HG03108 (cell line): Measurements from ENCODE around the gene LIPN.
A peak's percentile ranks its signal among the peaks of the same experiment; 100 is the strongest.

Experiments used
- ATAC-seq: cut with Tn5 transposase; IDR thresholded peaks from one replicate; pipeline ENCODE4 v1.9.1; 2021; ENCODE audit warnings: moderate library complexity; ENCODE audit not compliant: unreplicated experiment

LIPN gene

GRCh38 chr10:88783724-88784123, 23.9 kb downstream of the LIPN start:
- no peak for ATAC-seq

GRCh38 chr10:88786032-88786770, 26.4 kb downstream of the LIPN start:
- ATAC-seq: no peak

GRCh38 chr10:88787463-88787862, 27.6 kb downstream of the LIPN start:
- no peak for ATAC-seq

GRCh38 chr10:88788924-88789323, 29.1 kb downstream of the LIPN start:
- ATAC-seq: no peak

GRCh38 chr10:88791924-88792323, 32.1 kb downstream of the LIPN start:
- ATAC-seq: no peak

- ATAC-seq: no peak
Observed at GRCh38 chr10:88792661-88793060, 32.8 kb downstream of the LIPN start.

- ATAC-seq: no peak
Observed at GRCh38 chr10:88793712-88794299, 34.0 kb downstream of the LIPN start.

- ATAC-seq: no peak
Observed at GRCh38 chr10:88794731-88795130, 34.9 kb downstream of the LIPN start.

GRCh38 chr10:88800152-88801125, 40.6 kb downstream of the LIPN start:
- no peak for ATAC-seq

GRCh38 chr10:88802523-88803285, 42.9 kb downstream of the LIPN start, which contains the start of gene LIPM:
Gene LIPM (plus strand): TSS chr10:88802730. CDS start chr10:88802897, 167 bp downstream.
- ATAC-seq: no peak

GRCh38 chr10:88803641-88804040, 43.8 kb downstream of the LIPN start:
- ATAC-seq: no peak

- no peak for ATAC-seq
Observed at GRCh38 chr10:88804083-88804812, 44.4 kb downstream of the LIPN start.

GRCh38 chr10:88805361-88805760, 45.5 kb downstream of the LIPN start:
- no peak for ATAC-seq

GRCh38 chr10:88805924-88806323, 46.1 kb downstream of the LIPN start:
- no peak for ATAC-seq

- no peak for ATAC-seq
Observed at GRCh38 chr10:88809621-88810020, 49.8 kb downstream of the LIPN start.

- ATAC-seq: peak; percentile 72
Observed at GRCh38 chr10:88810196-88810961, 50.6 kb downstream of the LIPN start.

GRCh38 chr10:88813200-88813599, 53.4 kb downstream of the LIPN start:
- ATAC-seq: no peak

GRCh38 chr10:88819290-88819689, 59.5 kb downstream of the LIPN start:
- no peak for ATAC-seq

- no peak for ATAC-seq
Observed at GRCh38 chr10:88820748-88821401, 61.1 kb downstream of the LIPN start.
